ENCODE measurements around the gene LGALS1. TPM values are rescaled to one million over a fixed set of nuclear protein-coding genes. Genes with fewer than 3 reads are reported as not detected.
"Not testable (repeated sequence)": the region's sequence is repeated elsewhere in the genome, so short reads cannot be mapped to it uniquely, and the experiment has no call there.

The LGALS1 gene
- total RNA-seq, 1 donor from 2014 or later: 2,760 TPM

DNA sequence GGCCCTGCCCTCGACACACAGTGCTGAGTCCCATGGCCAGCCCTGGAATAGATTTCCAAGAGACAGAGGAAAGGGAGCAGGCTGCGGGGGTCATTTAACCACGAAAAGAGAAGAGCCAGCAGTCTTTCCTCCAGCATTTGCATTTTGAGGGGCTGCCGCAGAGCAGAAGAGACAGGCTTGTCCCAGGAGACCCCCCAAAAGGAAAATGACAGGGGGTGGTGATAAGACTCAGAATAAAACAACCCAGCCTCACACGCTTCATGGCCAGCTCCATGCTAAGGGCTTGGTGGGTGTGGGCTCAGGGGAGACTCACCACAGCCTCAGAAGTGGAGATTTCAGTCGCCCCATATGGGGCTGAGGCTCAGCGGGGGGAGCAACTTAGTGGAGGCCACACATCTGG is 38.3 kb downstream of the LGALS1 start:
- no peak for DNase-seq (ENCODE audit: low spot score)
- H3K27ac Mint-ChIP-seq (ENCODE audit: unreplicated experiment): no peak overlapping the region
- no peaks in the 10 kb centered on the region for H3K27me3 Mint-ChIP-seq (ENCODE audit: low read depth)
- H3K4me3 Mint-ChIP-seq (ENCODE audit: unreplicated experiment): no peak overlapping the region
- H3K36me3 Mint-ChIP-seq (ENCODE audit: low read depth): peaks cover 2% of the 10 kb centered on the region
- TF ChIP-seq, protein P1, sequence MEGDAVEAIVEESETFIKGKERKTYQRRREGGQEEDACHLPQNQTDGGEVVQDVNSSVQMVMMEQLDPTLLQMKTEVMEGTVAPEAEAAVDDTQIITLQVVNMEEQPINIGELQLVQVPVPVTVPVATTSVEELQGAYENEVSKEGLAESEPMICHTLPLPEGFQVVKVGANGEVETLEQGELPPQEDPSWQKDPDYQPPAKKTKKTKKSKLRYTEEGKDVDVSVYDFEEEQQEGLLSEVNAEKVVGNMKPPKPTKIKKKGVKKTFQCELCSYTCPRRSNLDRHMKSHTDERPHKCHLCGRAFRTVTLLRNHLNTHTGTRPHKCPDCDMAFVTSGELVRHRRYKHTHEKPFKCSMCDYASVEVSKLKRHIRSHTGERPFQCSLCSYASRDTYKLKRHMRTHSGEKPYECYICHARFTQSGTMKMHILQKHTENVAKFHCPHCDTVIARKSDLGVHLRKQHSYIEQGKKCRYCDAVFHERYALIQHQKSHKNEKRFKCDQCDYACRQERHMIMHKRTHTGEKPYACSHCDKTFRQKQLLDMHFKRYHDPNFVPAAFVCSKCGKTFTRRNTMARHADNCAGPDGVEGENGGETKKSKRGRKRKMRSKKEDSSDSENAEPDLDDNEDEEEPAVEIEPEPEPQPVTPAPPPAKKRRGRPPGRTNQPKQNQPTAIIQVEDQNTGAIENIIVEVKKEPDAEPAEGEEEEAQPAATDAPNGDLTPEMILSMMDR (IDR thresholded peaks at IDR 0.05): no peak
- no peaks in the 10 kb centered on the region for H3K9me3 Mint-ChIP-seq (ENCODE audit: low read depth)
- H3K4me1 Mint-ChIP-seq (ENCODE audit: low read depth): no peaks in the 10 kb centered on the region

GRCh38 chr22:37714634-37715033 is 39.2 kb downstream of the LGALS1 start:
- Mint-ChIP-seq H3K4me3 (ENCODE audit: unreplicated experiment) (no peak overlapping the region), H3K4me1 (ENCODE audit: low read depth) (no peaks in the 10 kb centered on the region), H3K9me3 (ENCODE audit: low read depth) (no peaks in the 10 kb centered on the region), H3K36me3 (ENCODE audit: low read depth) (peaks cover 2% of the 10 kb centered on the region), H3K27me3 (ENCODE audit: low read depth) (no peaks in the 10 kb centered on the region), H3K27ac (ENCODE audit: unreplicated experiment) (no peak overlapping the region)
- TF ChIP-seq, protein P1 (IDR thresholded peaks at IDR 0.05): no peak
- no peak for DNase-seq (ENCODE audit: low spot score)

- no peaks in the 10 kb centered on the region for H3K4me1 Mint-ChIP-seq (ENCODE audit: low read depth)
- H3K27ac Mint-ChIP-seq (ENCODE audit: unreplicated experiment): no peak overlapping the region
- H3K36me3 Mint-ChIP-seq (ENCODE audit: low read depth): no peaks in the 10 kb centered on the region
- no peaks in the 10 kb centered on the region for H3K9me3 Mint-ChIP-seq (ENCODE audit: low read depth)
- TF ChIP-seq, protein P1 (IDR thresholded peaks at IDR 0.05): no peak
- no peak for DNase-seq (ENCODE audit: low spot score)
- H3K4me3 Mint-ChIP-seq (ENCODE audit: unreplicated experiment): no peak overlapping the region
- H3K27me3 Mint-ChIP-seq (ENCODE audit: low read depth): no peaks in the 10 kb centered on the region
Measured at GRCh38 chr22:37715760-37716159, 40.3 kb downstream of the LGALS1 start.

DNA sequence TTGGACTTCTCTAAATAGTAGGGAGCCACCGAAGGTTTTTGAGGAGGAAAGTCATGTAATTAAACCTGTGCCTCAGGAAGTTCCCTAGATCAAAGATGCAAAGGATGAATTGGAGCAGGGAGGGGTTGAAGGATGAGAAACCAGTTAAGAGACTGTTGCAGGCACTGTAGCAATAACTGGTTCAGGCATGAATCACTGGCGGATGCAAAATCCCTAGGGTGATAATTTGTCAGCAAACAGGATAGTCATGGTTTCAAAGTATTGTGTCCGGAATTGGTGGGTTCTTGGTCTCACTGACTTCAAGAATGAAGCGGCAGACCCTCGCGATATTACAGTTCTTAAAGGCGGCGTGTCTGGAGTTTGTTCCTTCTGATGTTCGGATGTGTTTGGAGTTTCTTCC is 41.3 kb downstream of the LGALS1 start:
- no peaks in the 10 kb centered on the region for H3K36me3 Mint-ChIP-seq (ENCODE audit: low read depth)
- H3K27me3 Mint-ChIP-seq (ENCODE audit: low read depth): no peaks in the 10 kb centered on the region
- no peaks in the 10 kb centered on the region for H3K4me1 Mint-ChIP-seq (ENCODE audit: low read depth)
- H3K4me3 Mint-ChIP-seq (ENCODE audit: unreplicated experiment): no peak overlapping the region
- DNase-seq (ENCODE audit: low spot score): no peak
- H3K27ac Mint-ChIP-seq (ENCODE audit: unreplicated experiment): no peak overlapping the region
- H3K9me3 Mint-ChIP-seq (ENCODE audit: low read depth): no peaks in the 10 kb centered on the region
- TF ChIP-seq, protein P1 (IDR thresholded peaks at IDR 0.05): no peak

- H3K4me1 Mint-ChIP-seq (ENCODE audit: low read depth); H3K9me3 Mint-ChIP-seq (ENCODE audit: low read depth); H3K4me3 Mint-ChIP-seq (ENCODE audit: unreplicated experiment); H3K36me3 Mint-ChIP-seq (ENCODE audit: low read depth); DNase-seq (ENCODE audit: low spot score); H3K27me3 Mint-ChIP-seq (ENCODE audit: low read depth); H3K27ac Mint-ChIP-seq (ENCODE audit: unreplicated experiment): not testable (repeated sequence)
Measured at GRCh38 chr22:37717235-37717634, 41.8 kb downstream of the LGALS1 start.

DNA sequence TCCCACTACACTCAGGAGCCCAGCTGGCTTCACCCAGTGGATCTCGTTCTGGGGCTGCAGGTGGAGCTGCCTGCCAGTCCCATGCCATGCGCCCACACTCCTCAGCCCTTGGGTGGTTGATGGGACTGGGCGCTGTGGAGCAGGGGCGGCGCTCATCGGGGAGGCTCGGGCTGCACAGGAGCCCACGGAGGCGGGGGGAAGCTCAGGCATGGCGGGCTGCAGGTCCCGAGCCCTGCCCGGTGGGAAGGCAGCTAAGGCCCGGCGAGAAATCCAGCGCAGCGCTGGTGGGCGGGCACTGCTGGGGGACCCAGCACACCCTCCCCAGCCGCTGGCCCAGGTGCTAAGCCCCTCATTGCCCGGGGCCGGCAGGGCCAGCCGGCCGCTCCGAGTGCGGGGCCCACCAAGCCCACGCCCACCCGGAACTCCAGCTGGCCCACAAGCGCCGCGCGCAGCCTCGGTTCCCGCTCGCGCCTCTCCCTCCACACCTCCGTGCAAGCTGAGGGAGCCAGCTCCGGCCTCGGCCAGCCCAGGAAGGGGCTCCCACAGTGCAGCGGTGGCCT is 42.4 kb downstream of the LGALS1 start:
- H3K27me3 Mint-ChIP-seq (ENCODE audit: low read depth); H3K4me3 Mint-ChIP-seq (ENCODE audit: unreplicated experiment); H3K4me1 Mint-ChIP-seq (ENCODE audit: low read depth); DNase-seq (ENCODE audit: low spot score); H3K36me3 Mint-ChIP-seq (ENCODE audit: low read depth); H3K27ac Mint-ChIP-seq (ENCODE audit: unreplicated experiment); H3K9me3 Mint-ChIP-seq (ENCODE audit: low read depth): not testable (repeated sequence)

All from chondrocyte (in vitro differentiated cells).